ENCODE measurements around the gene CUX1.

CUX1 gene

GRCh38 chr7:102185796-102186195 is 368.4 kb downstream of the CUX1 start:
- DNase-seq (ENCODE audit: low read depth) = no peak

GRCh38 chr7:102186306-102186705 is 368.9 kb downstream of the CUX1 start:
- DNase-seq (ENCODE audit: low read depth) = no peak

- no peak for DNase-seq (ENCODE audit: low read depth)
These were observed 371.3 kb downstream of the CUX1 start for GRCh38 chr7:102188746-102189145.

DNA sequence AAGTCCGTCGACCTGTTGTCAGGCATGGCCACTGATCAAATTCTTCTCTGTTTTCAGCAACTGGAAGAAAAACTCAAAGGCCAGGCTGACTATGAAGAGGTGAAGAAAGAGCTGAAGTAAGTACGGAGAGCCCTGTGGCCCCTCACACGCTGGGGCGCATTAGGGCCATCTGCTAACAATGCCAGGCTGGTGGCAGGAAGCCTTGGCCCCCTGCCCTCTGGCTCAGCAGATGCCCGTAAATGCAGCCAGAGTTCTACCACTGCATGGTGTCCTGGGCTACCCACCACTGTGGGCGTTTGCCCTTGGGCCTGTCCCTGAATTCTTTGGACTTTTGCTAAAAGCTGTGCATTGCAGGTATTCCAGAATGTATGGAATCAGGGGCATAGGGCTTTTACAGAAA is 372.3 kb downstream of the CUX1 start:
- DNase-seq (ENCODE audit: low read depth) = no peak

- no peak for DNase-seq (ENCODE audit: low read depth)
These were observed 373.4 kb downstream of the CUX1 start for GRCh38 chr7:102190776-102191350.

GRCh38 chr7:102191556-102192379 is 374.3 kb downstream of the CUX1 start:
- no peak for DNase-seq (ENCODE audit: low read depth)

GRCh38 chr7:102192790-102193189 is 375.4 kb downstream of the CUX1 start:
- DNase-seq (ENCODE audit: low read depth) = no peak

DNA sequence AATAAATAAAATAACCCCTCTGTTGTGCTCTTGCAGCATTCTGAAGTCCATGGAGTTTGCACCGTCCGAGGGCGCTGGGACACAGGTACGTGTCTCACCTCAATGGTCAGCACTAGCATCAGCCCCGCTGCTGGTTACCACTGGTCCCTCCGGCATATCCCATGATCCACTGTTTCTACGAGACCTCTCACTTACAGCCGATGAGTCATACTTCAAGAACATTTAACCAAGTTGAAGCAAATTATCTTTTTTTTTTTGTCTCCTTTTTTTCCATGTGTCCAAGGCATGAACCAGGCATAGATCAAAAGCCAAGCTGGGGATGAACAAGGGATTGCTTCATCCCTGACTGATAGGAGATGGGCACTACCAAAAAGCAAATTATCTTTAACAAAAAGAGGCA is 376.4 kb downstream of the CUX1 start:
- no peak for DNase-seq (ENCODE audit: low read depth)

DNA sequence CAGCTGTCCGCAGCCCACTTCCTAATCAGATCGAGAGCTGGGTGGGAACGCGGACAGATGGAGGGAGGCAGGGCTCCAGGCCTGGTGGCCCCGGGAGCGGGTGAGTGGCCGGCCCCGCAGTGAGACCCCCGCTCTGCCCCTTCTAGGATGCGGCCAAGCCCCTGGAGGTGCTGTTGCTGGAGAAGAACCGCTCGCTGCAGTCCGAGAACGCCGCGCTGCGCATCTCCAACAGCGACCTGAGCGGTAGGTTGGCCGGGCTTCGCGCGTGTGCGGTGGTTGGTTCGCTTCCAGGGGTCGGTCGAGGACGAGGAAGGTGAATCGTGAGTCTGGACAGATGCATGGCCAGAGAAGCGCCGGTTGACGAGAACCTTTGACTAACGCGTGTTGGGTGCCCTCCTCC is 377.9 kb downstream of the CUX1 start:
- DNase-seq (ENCODE audit: low read depth) = no peak

GRCh38 chr7:102196028-102196427 is 378.6 kb downstream of the CUX1 start:
- no peak for DNase-seq (ENCODE audit: low read depth)

DNA sequence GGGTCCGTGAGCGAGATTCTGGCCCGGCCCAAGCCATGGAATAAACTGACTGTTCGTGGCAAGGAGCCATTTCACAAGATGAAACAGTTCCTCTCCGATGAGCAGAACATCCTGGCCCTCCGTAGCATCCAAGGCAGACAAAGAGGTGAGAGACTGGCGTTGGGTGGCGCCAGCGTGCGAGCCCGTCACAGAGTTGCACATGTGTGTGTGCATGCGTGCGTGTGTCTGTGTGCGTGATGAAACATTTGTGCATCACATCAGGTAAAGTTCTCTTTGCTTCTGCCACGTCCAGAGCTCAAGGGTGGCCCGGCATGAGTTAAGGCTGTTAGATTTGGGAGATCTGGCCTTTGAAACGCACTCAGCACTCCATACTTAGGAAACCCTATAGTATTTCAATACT is 379.7 kb downstream of the CUX1 start:
- DNase-seq (ENCODE audit: low read depth) = no peak

DNA sequence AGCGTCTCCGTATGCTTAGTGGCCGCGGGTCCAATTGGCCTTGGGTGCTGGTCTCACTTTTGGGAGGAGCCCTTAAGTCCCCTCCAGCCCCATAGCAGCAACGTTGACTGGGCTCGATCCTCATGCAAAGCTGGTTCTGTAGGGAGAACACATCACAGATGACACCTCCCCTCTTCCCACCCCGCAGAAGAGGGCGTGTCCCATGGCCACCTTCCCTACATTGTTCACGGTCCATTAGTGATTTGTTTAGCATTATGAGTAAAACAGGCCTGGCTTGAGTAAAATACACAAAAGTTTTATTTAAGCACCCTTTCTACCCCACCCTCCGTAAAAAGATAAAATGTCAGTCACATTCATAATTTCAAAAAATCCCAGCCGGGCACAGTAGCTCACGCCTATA is 380.2 kb downstream of the CUX1 start:
- no peak for DNase-seq (ENCODE audit: low read depth)

DNA sequence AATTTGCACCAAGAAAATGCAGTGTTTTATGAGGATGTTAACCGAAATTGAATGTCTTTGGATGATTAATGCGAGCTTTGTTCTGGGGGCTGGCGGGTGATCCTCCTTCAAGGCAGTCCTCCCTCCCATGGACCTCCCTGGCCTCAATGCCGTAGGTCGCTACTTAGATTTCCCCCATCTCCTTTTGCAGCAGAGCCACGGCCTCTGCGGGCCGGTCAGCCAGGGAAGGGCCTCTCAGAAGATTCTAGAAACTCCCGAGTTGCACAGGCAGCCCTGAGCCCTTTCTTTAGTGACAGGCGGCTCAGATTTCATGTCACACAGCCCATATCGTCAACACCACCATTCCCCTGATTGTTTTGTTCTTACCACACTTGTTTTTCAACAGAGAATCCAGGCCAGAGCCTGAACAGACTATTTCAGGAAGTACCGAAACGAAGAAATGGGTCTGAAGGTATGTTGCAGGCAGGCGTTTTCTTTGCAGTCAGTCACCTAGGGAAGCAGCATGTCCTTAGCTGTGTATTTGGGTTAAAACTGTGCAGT is 381.1 kb downstream of the CUX1 start:
- no peak for DNase-seq (ENCODE audit: low read depth)

- DNase-seq (ENCODE audit: low read depth) = no peak
These were observed 384.1 kb downstream of the CUX1 start for GRCh38 chr7:102201576-102201975.

GRCh38 chr7:102202556-102202955 is 385.1 kb downstream of the CUX1 start:
- no peak for DNase-seq (ENCODE audit: low read depth)

- DNase-seq (ENCODE audit: low read depth) = no peak
These were observed 385.8 kb downstream of the CUX1 start for GRCh38 chr7:102203218-102203617.

- DNase-seq (ENCODE audit: low read depth) = no peak
These were observed 386.8 kb downstream of the CUX1 start for GRCh38 chr7:102204212-102204611.

GRCh38 chr7:102205915-102206314 is 388.5 kb downstream of the CUX1 start:
- DNase-seq (ENCODE audit: low read depth) = no peak

DNA sequence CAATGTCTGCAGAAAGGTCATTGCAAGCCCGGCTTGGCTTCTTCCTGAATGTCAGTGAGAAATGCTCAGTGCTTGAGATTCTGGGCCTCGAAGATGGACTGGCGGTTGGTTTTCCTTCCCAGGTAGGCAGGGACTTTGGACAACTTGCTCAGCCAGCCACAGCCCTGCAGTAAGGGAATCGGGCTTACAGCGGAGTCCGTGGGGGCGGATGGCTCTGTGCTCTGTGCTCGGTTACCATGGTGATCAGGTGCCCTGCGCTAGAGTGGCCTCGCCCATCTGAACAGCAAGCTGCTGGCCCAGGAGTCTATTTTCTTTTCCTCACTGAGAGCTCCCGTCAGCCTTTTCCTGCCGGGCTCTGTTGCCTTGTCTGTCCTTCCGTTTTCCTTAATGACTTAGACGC is 391.4 kb downstream of the CUX1 start:
- DNase-seq (ENCODE audit: low read depth) = no peak

DNA sequence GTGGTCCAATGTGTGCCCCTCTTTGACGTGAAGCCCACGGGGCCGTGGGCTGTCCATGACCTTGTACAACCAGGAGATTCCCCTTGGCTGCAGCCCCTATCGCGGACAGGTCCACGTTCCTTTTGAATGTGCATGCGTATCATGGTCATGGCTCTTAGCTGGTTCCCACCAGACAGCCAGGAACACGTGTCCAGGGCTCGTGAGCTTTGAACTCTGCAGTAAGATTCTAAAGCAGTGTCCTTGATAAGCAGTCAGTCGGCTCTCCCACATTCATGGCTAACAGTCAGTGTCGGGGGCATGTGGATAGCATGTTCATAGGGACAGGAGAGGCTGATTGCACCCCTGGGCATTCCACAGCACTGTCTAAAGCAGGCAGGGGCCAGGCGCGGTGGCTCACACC is 393.4 kb downstream of the CUX1 start:
- DNase-seq (ENCODE audit: low read depth) = no peak

GRCh38 chr7:102211590-102212550 is 394.4 kb downstream of the CUX1 start:
- no peak for DNase-seq (ENCODE audit: low read depth)

GRCh38 chr7:102214477-102215072 is 397.1 kb downstream of the CUX1 start:
- no peak for DNase-seq (ENCODE audit: low read depth)
